HG03108 (cell line): ENCODE results near the gene SMPX.

Source experiments
- ATAC-seq: cut with Tn5 transposase; IDR thresholded peaks from one replicate; pipeline ENCODE4 v1.9.1; 2021; ENCODE audit warnings: moderate library complexity; ENCODE audit not compliant: unreplicated experiment

The SMPX gene

GRCh38 chrX:21715825-21716224 is 42.1 kb downstream of the SMPX start:
- ATAC-seq = no peak

GRCh38 chrX:21715337-21715736 is 42.6 kb downstream of the SMPX start:
- ATAC-seq = no peak

GRCh38 chrX:21711848-21712197 is 46.1 kb downstream of the SMPX start:
- no peak for ATAC-seq

- no peak for ATAC-seq
These were observed 46.6 kb downstream of the SMPX start for GRCh38 chrX:21711129-21711847.

GRCh38 chrX:21708116-21708515 is 49.8 kb downstream of the SMPX start:
- no peak for ATAC-seq

GRCh38 chrX:21705225-21705624 is 52.7 kb downstream of the SMPX start:
- no peak for ATAC-seq

GRCh38 chrX:21702725-21703124 is 55.2 kb downstream of the SMPX start:
- no peak for ATAC-seq

GRCh38 chrX:21700967-21701366 is 56.9 kb downstream of the SMPX start:
- no peak for ATAC-seq

GRCh38 chrX:21700275-21700674 is 57.6 kb downstream of the SMPX start:
- no peak for ATAC-seq

- ATAC-seq = no peak
These were observed 58.8 kb downstream of the SMPX start for GRCh38 chrX:21699136-21699535.

- ATAC-seq = no peak
These were observed 59.6 kb downstream of the SMPX start for GRCh38 chrX:21698272-21698671.

GRCh38 chrX:21691512-21692018 is 66.4 kb downstream of the SMPX start:
- no peak for ATAC-seq

- ATAC-seq = no peak
These were observed 74.0 kb downstream of the SMPX start for GRCh38 chrX:21683941-21684340.

GRCh38 chrX:21678048-21678612 is 79.8 kb downstream of the SMPX start:
- ATAC-seq = no peak

- no peak for ATAC-seq
These were observed 82.0 kb downstream of the SMPX start for GRCh38 chrX:21675931-21676330.

- ATAC-seq = no peak
These were observed 83.3 kb downstream of the SMPX start for GRCh38 chrX:21674430-21675186.

- ATAC-seq = no peak
These were observed 91.2 kb downstream of the SMPX start for GRCh38 chrX:21666679-21667078.

- no peak for ATAC-seq
These were observed 91.7 kb downstream of the SMPX start for GRCh38 chrX:21666252-21666651.

GRCh38 chrX:21662761-21663160 is 95.2 kb downstream of the SMPX start:
- no peak for ATAC-seq

GRCh38 chrX:21661316-21661715 is 96.6 kb downstream of the SMPX start:
- no peak for ATAC-seq

- no peak for ATAC-seq
These were observed 97.8 kb downstream of the SMPX start for GRCh38 chrX:21660156-21660555.

GRCh38 chrX:21659320-21659719 is 98.6 kb downstream of the SMPX start:
- no peak for ATAC-seq
